ENCODE measurements around the gene BANK1.

DNA sequence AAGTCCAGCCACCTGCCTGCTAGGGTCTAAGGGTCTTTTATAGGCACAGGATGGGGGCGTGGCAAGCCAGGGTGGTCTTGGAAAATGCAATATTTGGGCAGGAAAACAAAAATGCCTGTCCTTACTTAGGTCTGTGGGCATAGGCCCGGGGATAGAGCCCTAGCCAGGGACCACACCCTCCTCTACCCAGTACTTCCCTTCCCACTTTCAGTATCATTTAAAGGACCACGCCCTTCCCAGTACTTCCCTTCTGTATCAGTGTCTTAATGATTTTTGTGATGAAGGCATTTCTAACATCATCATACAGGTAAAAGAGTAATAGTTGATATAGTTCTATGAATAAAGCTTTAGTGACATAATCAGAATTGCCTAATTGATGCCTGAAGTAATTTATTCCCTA lies 11.4 kb downstream of the BANK1 start:
- TF ChIP-seq EZH2 (IDR thresholded peaks at IDR 0.05; ENCODE audit: low read depth): no peak
- no peak for TF ChIP-seq CTCF (conservative IDR thresholded peaks at IDR 0.05)

Data from PC-9 (cell line).